ENCODE data around the gene NR4A2.
A peak's percentile ranks its signal among the peaks of the same experiment; 100 is the strongest.

NR4A2 gene

DNA sequence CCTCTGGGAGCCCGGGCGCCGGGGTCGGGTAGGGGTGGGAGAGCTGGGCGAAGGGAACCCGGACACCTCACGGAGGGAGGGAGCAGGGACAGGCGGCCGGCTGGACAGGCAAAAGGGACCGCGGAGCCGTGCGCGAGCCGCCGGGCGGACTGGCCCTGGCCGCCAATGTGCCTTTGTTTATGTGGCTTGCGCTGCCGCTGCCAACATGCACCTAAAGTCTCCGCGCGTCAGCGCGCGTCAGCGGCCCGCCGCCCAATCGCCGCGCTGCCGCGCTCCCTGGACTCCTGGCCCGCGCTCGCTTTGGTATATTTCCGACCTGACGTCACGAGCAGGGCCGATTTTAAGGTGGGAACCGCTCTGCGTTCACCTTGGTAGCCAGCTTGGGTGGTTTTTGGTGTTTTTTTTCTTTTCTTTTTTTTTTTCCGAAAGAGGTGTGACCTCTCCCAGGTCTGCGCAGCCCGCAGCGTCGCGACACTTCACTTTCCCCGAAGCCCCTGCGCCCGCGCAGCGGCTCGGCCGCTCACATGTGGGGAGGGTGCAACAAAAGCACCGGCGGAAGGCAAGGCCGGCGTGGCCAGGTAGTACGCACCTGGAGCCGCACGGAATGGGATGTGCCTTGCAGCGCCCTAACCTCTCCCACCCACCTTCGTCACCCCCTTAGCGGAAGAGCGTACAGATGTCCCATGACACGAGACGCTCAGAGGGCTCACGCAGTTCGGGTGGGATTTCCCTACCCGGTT, at the start of gene NR4A2:
TSS of gene NR4A2 (minus strand) at position 188 of the 740 bp plus-strand sequence. CDS start 2,535 bp downstream, outside the sequence.
- peak; percentile 9 for DNase-seq

DNA sequence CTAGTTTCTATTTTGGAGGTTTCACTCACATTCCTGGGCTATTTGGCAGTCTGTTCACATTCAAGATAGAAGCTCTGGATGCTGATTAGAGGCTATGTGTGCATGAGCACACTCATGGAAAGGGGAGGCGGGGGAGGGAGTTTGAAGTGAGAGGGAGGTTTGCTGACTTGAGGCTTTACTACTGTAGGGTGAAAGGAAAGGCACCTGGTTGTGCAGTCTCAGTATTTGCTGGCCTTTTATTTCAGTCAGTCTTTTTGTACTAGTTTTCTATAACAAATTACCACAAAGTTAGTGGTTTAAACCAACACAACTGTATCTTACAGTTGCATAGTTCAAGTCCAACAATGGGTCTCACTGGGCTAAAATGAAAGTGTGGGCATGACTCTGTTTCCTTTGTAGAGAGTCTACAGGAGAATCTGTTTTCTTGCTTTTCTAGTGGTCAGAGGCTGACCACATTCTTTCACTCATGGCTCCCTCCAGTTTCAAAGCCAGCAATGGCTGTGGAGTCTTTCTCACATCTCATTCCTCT, 47.7 kb upstream of the NR4A2 start:
- no peak for DNase-seq

DNA sequence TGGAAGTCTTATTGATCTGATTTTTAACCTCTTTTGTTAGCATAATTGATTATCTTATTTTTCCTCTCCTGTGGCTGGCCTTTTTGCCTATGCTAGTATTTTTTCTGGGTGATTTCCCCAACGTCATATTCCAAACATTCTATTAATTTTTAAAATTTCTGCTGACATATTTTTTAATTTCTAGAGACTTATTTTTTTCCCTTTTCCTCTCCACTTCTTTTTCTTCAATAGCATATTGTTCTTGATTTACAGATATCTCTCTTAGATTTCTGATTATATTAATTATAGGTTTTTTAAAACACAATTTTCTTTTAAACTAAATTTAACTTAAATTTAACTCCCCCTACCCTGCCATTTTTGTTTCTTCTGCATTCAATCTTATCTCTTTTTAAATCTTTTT, 47.2 kb upstream of the NR4A2 start:
- DNase-seq: no peak

DNA sequence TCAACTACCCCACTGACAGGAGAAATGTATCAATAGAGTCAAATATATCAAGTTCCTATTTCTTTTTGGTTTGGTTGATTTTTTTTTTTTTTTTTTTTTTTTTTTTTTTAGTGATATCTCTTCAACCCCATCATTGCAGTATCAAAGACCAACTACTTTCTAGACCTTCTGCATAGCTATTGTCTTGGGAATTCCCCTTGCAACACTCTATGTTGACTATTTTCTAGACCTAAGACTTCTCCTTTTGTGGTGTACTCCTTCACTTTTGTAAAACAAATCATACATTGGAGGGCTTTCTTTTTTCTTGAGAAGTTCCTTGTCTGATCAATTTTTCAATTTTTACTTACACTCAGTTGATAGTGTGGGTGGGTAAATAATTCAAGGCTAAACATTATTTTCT, 46.5 kb upstream of the NR4A2 start:
- no peak for DNase-seq

DNA sequence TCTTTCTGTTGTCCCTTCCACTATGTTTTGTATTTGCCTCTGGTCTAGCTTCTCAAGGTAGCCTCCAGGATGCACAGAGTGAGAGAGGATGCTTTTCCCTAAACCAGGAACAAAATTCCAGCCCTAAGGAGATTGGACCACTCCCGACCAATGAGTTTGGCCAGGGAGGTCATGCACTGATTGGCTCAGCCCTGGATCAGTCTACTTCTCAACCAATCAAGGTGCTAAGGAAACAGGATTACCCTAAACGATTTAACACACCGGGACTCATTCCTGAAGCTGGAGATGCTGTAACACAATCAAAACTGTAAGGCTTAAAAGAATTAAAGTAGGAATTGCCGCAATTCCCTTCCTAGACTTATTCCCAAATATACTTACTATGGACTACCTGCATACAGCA, 34.2 kb upstream of the NR4A2 start:
- no peak for DNase-seq

DNA sequence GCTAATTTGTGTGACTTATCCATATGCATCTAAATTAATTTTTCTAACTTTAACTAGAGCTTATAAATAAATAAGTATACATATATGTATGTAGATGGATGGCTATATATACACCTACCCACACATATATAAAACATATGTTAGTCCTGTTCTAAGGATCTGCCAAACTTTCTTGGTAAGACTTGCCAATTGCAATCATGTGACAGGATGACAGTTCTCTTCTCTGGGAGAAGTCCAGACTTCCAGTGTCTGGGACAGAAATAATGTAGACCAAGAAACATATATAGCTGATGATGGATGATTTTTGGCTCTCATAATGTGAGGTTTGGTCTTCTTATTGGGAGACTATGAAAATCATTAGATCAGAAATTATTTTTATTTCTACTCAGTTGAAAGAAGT, 30.6 kb upstream of the NR4A2 start:
- DNase-seq: no peak

DNA sequence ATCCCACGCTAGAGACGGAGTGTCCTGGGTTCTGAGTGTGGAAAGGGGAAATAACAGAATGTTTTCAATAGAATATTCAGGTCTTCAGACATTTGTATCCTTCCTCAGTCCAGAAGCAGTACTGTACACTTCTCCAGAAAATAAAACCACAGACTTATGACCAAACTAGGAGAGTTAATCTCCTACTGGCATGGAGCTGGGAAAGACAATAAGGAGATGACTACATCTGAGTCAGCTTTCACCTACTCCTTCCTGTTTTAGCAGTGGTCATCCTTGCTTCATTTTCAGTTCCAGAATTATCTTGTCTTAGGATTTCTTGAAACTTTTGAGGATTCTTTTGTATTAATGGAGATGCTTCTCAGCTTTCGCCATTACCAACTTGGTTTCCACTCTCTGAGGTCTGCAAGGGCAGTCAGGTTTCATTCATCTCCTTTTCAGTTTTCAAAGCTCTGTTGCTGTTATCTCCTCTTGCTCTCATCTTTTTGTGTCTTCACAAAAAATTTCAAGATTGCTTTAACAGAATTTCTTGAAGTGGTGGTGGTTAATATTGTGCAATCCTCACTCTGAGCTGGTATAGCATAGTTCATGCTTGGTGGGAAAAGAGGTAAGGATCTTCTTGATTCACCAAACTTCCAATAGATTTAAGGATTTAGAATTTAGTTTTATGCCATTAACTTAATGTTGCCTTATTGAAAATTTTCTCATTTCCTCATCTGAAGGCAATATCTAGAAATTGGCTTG, 23.7 kb upstream of the NR4A2 start:
- DNase-seq: no peak

DNA sequence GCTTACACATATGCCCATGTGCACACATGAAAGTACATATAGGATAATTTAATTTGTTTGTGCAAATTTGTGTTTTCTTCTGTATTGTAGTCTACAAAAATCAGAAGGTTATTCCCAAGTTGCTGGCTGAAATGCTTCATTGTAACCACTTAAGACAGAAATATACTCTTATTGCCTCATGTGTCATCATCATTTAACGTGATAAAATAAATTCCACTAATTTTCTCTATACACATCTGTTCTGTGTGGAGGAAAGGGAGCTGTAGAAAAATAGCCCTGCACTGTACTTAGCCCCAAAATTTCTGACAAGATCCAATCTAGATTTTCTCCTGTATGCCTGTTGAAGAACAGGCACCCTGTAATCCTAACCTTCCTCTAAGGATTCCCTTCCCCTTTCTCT, 20.4 kb upstream of the NR4A2 start:
- DNase-seq: no peak

DNA sequence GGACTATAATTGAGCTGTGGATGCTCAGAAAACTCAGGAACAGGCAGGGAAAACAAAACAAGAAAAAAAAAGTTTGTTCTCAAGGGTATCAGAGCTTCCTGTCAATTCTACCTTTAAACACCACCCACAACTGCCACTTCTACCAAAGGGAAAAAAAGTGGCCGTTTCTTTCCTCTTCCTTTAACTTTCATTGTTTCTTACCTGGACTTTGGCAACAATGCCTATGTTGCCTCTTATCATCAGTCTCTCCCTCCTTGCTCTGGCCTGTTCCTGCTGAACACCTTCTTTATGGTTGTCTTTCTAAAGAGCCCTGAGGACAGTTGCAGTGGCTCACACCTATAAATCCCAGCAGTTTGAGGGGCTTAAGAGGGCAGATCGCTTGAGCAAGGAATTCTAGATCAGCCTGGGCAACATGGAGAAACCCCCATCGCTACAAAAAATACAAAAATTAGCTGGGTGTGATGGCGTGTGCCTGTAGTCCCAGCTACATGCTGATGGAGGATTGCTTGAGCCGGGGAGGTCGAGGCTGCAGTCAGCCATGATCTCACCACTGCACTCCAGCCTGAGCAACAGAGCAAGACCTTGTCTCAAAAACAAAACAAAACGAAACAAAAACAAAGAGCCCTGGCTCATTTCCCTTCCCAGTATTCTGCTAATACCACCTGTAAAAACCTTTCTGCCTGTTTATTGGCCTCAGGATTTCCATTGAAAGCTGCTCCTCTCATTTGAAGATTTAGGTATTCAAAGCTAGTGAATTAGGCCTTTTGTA, 18.0 kb upstream of the NR4A2 start:
- no peak for DNase-seq

DNA sequence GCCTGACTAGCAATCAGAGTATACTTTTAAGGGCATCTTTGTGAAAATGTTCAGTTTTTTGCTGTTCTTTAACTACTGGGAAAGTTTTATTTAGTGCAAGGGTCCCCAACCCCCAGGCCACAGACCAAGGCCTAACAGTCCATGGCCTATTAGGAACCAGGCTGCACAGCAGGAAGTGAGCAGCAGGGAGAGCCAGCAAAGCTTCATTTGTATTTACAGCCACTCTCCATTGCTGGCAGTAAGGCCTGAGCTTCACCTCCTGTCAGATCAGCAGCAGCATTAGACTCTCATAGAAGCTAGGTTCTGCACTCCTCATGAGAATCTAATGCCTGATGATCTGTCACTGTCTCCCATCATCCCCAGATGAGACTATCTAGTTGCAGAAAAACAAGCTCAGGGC, 17.1 kb upstream of the NR4A2 start:
- no peak for DNase-seq

DNA sequence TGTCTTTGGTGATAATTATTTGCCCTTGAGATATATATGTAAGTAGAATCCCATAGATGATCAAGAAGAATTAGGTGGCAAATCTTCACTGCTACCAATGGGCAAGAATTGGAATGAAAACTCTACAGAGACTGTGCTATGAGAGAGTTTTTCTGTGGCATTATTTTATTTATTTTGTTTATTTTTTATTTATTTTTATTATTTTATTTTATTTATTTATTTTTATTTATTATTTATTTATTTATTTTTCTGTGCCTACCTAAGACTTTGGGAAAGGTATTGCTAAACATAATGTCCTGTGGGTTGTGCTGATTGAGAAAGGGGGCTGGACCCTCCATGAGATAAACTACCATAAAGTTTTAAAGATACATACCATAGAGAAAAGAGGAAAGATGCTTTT, 16.6 kb upstream of the NR4A2 start:
- DNase-seq: no peak

DNA sequence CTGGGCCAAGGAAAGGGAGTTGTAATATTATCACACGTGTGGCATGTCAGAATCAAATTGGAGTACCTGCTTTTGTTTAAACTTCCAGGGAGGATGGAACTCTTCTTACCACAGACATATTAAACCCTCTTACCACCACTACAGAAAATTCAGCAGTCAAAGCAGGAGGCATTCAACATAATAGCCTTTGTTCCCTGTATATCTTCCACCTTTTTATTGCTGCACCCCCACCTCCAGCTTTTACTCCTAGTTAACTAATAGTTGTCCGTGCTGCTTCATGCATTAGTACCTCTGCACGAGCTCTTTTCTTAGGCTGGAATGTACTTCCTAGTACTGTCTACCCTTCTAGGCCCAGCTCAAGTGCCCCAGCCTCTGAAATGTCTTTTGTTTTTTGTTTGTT, 14.9 kb upstream of the NR4A2 start:
- DNase-seq: no peak

DNA sequence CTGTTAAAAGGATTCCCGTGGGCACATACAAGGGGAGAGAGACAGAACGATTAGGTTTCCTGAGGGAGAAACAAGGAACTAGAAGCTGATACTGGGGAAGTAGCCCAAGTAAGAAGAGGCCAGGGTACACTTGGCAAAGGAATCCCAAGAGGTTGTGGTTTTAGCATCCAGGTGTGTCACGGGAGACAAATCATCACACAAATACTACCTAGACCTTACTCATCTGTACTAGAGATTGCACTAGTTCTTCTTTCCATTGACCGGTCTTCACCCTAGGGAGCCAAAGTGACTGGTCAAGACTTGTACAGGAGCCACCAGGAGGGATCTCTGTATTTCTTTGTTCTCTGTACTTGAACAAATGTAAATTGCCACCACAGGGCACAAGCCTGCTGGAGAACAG, 14.2 kb upstream of the NR4A2 start:
- no peak for DNase-seq

DNA sequence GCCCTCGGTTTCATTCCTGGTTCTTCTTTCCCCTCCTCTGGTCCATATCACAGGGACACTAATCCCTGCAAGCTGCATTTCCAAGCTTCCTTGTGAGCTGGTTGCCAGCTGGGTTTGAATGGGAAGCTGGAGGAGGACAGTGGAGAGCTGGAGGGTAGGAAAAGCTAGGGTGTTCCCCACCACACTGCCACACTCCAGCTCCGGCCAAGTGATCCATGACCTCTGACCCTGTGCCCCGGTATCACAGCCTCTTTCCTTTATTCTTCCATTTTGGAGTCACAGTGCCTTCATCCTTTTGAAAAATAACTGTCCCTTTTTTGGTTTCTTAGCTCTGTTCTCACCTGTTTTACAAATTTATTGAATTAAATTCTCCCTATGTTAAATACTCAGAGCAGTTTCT, 13.1 kb upstream of the NR4A2 start:
- DNase-seq: no peak

DNA sequence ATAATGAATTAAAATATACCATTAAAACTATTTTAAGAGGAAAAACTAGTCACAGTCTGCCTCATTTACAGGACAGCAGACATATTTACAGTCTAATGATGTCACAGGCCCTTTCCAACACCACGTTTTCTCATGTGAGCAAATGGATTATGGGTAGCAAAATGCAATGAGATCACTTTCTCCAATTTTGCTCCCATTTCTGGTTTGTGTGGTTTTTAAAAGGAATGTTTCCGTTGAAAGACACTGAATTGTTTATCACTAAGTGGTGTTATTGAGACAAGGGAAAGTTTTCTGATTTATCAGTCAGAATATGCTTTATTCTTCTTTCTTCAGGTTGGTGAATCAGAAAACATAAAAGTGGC, 11.4 kb upstream of the NR4A2 start:
- DNase-seq: no peak

DNA sequence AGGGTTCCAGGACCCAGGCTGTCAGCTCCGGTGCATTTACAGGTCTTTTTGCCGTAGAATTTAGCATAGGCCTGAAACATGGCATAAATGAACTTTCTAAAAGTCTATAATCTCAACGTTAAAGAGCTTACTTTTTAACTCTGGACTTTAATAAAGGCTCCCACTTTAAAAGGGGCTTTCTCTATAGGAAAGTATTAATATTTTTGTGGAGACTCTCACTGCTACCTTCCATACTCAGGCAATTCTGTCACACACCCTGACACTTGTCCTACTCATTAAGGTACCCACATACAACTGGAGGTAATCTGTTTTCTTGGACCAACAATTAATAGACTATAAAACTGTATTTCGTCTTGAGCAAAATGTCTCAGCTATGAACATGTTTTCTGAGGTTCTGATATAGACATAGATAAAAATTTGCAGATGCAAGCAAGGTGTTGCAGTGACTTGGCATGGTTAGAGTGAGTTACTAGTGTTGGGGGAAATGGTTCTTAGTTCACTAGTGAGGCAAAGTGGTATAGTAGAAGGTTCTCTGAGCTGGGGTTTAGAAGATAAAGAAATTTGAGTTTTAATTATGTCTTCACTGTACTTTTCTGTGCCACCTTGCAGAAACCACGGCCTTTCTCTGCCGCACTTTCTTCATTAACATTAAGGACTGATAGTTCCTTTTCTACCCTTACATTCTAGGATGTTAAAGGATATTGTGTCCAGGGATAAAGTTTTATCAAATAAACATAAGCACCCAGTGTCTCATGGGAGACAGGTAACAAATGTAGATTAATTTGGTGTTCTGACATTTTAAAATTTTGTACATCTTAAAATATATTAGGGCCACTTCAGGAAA, 10.8 kb upstream of the NR4A2 start:
- no peak for DNase-seq

DNA sequence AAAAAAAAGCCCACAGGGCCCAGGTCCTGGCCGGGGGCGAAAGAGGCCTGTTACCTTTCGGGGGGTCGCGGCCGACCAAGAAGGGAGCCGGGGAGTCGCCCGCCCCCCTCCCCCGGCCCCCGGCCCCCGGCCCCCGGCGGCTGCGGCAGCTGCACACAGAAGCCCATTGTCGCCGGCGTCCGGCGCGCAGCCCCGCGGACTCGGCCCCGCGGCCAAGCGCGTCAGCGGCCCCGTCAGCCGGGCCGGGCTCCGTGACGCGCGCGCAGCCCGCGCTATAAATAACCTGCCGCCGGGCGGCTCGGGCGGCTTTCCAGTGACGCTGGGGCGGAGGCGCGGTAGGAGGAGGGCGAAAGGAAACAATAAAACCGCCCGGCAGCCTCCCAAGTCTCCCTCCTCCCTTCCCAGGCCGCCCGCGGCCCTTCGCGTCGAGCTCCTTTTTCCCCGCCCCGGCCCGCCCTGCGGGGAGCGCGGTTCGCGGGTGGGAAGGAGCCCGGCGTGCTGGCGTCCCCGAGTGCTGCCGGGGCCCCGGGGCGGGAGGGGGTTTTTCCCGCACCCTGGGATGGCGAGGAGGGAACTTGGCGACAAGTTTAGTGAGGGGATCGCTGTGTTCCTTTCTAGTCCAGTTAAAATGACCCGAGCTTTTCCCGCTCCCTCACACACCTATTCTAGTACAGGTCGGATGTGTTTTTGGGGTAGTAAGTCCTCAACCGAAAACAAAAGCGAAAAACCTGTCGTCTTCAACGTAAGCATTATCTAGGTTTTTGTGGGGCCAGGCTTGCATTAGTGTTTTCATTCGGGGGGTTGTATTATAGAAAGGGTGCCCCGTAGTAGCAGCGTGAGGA, 10.0 kb upstream of the NR4A2 start:
- DNase-seq: no peak

DNA sequence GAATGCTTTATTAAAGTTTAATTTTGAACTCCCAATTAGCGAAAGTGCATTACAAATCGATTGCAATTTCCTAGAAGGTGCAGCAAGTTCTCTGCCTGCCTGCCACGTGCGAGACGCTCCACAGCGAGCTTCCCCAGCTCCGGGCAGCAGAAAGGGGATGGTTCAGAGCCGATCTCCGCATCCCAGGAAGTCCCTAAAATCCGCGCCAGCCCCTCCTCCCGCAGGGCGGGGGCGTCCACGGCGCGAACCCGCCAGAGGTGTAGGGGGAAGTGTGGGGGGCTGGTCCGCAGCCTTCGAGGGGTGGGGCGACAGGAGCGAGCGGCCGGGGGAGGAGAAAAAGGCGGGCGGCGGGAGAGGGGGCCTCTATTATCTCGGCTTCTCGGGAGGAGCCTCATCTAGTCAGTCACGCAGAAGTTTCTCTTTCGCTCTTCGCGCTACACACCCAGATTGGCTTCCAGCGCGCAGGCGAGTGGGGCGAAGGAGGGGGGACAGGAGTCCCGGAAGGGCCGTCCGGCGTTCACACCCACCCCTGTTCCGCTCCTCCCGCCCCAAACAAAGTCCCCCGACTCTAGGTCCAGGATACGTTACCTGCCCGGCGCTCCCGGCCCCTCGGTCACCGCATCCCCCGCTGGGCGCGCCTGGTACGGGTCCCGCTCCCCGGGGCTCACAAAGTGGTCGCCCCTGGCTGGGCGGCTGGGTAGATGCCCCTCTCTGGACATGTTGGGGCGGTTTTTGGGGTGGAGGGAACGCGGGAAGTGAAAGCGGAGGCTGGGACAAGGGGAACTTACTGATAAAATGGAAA, 9.1 kb upstream of the NR4A2 start:
- peak; percentile 51 for DNase-seq

DNA sequence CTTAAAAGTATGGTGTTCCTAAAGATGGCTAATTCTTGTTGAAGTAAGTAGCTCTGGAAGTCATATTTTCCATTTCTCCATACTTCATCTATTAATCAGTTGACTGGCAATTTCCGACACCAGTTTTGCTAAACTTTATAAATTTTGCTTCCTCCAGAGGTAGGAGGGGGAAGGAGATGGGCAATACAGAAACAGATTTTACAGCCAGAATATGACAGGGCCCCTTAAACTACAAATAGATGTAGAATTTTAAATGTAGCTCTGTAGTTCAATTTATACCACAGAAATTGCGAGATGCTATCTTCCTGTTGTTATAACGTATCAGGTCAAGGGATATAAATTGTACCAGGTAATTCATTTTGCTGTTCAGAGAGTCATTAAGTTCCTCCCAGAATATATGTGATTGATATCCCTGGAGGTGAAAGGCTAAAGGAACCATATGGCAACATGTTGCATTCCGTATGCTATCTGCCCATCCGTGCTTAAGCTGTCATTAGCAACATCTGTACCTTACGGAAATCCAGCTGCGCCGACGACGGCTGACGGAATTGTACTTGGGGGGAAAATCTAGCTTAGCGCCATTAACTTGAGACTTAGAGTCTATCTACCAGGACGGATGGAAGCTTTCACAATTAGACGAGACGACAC, 8.4 kb upstream of the NR4A2 start:
- peak; percentile 32 for DNase-seq

DNA sequence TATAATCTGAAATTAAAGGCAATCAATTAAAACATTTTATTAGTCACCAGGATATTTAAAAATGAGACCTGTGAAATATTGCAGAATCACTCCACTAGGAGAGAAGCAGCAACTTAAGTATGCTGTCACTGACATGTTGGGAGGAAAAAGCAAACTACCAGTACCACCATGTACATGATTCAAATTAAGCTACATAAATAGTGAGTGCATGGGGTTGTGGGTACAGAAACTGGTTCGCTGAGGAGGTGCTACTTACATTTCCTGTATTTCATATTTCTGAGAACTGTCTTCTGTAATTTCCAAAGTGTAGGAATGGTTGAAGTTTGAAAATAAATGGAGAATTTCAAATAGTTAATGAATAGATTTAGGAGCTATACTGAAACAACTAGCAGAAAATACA, 7.9 kb upstream of the NR4A2 start:
- no peak for DNase-seq
